Neuronal stem cell (in vitro differentiated cells): ENCODE results near the gene RELL1.

ENCODE experiments used
- DNase-seq: peaks from one replicate; pipeline ENCODE4 v3.0.0-alpha.2; 2013; ENCODE audit warnings: low spot score
- H2AFZ ChIP-seq: one replicate; pipeline ENCODE4 v1.6.1; 2013; ENCODE audit warnings: mild to moderate bottlenecking, low read length, inconsistent platforms
- H2AK5ac ChIP-seq: 2 replicates; pipeline ENCODE4 v1.6.1; 2013; ENCODE audit warnings: low read depth, mild to moderate bottlenecking, inconsistent platforms, low read length, moderate library complexity, mixed read lengths
- H2BK120ac ChIP-seq: 2 replicates; pipeline ENCODE4 v1.6.1; 2013; ENCODE audit warnings: low read depth, mild to moderate bottlenecking, inconsistent platforms, low read length, moderate library complexity, mixed read lengths
- H2BK12ac ChIP-seq: one replicate; pipeline ENCODE4 v1.6.1; 2013; ENCODE audit warnings: low read length, inconsistent platforms
- H2BK15ac ChIP-seq: 2 replicates; pipeline ENCODE4 v1.6.1; 2013; ENCODE audit warnings: mild to moderate bottlenecking, low read length, inconsistent platforms, mixed read lengths
- H2BK5ac ChIP-seq: one replicate; pipeline ENCODE4 v1.6.1; 2013; ENCODE audit warnings: inconsistent platforms, mild to moderate bottlenecking, low read length, moderate library complexity
- H3K14ac ChIP-seq: one replicate; pipeline ENCODE4 v1.6.1; 2013; ENCODE audit warnings: low read length, inconsistent platforms
- H3K18ac ChIP-seq: 2 replicates; pipeline ENCODE4 v1.6.1; 2013; ENCODE audit warnings: low read length, inconsistent platforms
- H3K23ac ChIP-seq: 2 replicates; pipeline ENCODE4 v1.6.1; 2013; ENCODE audit warnings: low read depth, mild to moderate bottlenecking, mixed read lengths, low read length, inconsistent platforms; ENCODE audit not compliant: poor library complexity
- H3K27ac ChIP-seq: replicated peaks from 3 replicates; pipeline ENCODE4 v1.5.1; 2013; ENCODE audit warnings: low read length, inconsistent platforms
- H3K27me3 ChIP-seq, 3 experiments: 2 replicates each; pipeline ENCODE4 v1.6.1; 2013; ENCODE audit warnings: low read length in 3 of 3, mild to moderate bottlenecking in 2 of 3, inconsistent platforms in 1 of 3, low read depth in 1 of 3, mixed read lengths in 1 of 3, moderate library complexity in 1 of 3; ENCODE audit not compliant: control insufficient read depth in 3 of 3, insufficient read depth in 3 of 3
- H3K36me3 ChIP-seq, 2 donors: replicated peaks in 1 of 2; 2 replicates each; pipeline ENCODE4 v1.6.1; 2013; ENCODE audit warnings: low read length in 2 of 2; ENCODE audit not compliant: control insufficient read depth in 2 of 2, insufficient read depth in 2 of 2
- H3K4ac ChIP-seq: 2 replicates; pipeline ENCODE4 v1.6.1; 2013; ENCODE audit warnings: inconsistent platforms, mild to moderate bottlenecking, low read length, moderate library complexity
- H3K4me1 ChIP-seq, 2 donors: 1 replicate in 1 of 2; 2 replicates in 1 of 2; pipeline ENCODE4 v1.6.1; 2013; ENCODE audit warnings: low read length in 2 of 2, low read depth in 1 of 2; ENCODE audit not compliant: control insufficient read depth in 2 of 2, insufficient read depth in 1 of 2
- H3K4me2 ChIP-seq: one replicate; pipeline ENCODE4 v1.6.1; 2013; ENCODE audit warnings: mild to moderate bottlenecking, low read length, inconsistent platforms; ENCODE audit not compliant: insufficient read depth, poor library complexity, severe bottlenecking
- H3K4me3 ChIP-seq, 2 donors: 2 replicates each; pipeline ENCODE4 v1.5.1; 2013; ENCODE audit warnings: low read length in 2 of 2, mild to moderate bottlenecking in 2 of 2, inconsistent platforms in 1 of 2, moderate library complexity in 1 of 2
- H3K79me1 ChIP-seq: one replicate; pipeline ENCODE4 v1.6.1; 2013; ENCODE audit warnings: low read depth, mild to moderate bottlenecking, inconsistent platforms, low read length, moderate library complexity
- H3K9ac ChIP-seq: one replicate; pipeline ENCODE4 v1.6.1; 2013; ENCODE audit warnings: mild to moderate bottlenecking, low read depth, low read length, inconsistent platforms; ENCODE audit not compliant: poor library complexity
- H3K9me3 ChIP-seq, 2 donors: replicated peaks in 1 of 2; 2 replicates each; pipeline versions ENCODE3 to v1.6.1; 2013; ENCODE audit warnings: low read length in 2 of 2, mild to moderate bottlenecking in 2 of 2, inconsistent platforms in 1 of 2, low read depth in 1 of 2, mixed read lengths in 1 of 2, moderate library complexity in 1 of 2; ENCODE audit not compliant: control insufficient read depth in 2 of 2, insufficient read depth in 1 of 2
- H4K8ac ChIP-seq: one replicate; pipeline ENCODE4 v1.6.1; 2013; ENCODE audit warnings: low read depth, mild to moderate bottlenecking, inconsistent platforms, low read length, moderate library complexity
- H4K91ac ChIP-seq: one replicate; pipeline ENCODE4 v1.6.1; 2013; ENCODE audit warnings: low read length, low read depth, mild to moderate bottlenecking, inconsistent platforms; ENCODE audit not compliant: poor library complexity
- WGBS, 2 donors: extraction: QIAGEN DNeasy Blood & Tissue Kit; methylation state at CpG; one replicate each; pipeline ENCODE4 v1.1.7; 2013; ENCODE audit warnings: missing lambda C conversion rate in 2 of 2, mixed read lengths in 1 of 2; ENCODE audit not compliant: insufficient read length in 2 of 2, insufficient replicate concordance in 1 of 2; ENCODE audit errors: extremely low coverage in 2 of 2; 5-methylcytosine and 5-hydroxymethylcytosine counted together

Gene RELL1

DNA sequence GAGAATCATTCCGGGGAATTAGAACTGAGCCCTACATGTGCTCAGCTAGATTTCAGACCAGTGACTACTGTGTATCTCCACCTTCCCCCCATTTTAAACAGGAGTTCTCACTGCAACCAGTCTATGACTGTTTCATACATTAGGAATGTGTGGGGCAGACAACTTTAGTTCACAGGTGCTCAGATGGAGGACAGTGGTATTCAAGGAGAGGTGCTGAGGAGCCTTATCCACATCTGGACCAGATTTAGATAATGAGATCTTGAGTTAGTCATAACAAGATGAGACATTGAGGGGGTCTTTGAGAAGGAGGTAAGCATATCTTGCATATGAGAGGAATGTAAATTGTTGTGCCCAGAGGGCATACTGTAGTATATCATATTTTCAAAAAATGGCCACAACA is 32.8 kb upstream of the RELL1 start:
- H2AFZ ChIP-seq = no peak overlapping the region
- H2AK5ac ChIP-seq = no peak overlapping the region
- no peak overlapping the region for H3K23ac ChIP-seq

GRCh38 chr4:37717576-37717975 is 31.4 kb upstream of the RELL1 start:
- no peak for DNase-seq
- H3K9me3 ChIP-seq = no peaks in the 10 kb centered on the region
- no peak overlapping the region for H3K9ac ChIP-seq
- no peaks in the 10 kb centered on the region for H3K27me3 ChIP-seq
- no peak overlapping the region for H3K14ac ChIP-seq
- H2BK5ac ChIP-seq = no peak overlapping the region
- H2BK15ac ChIP-seq = no peak overlapping the region
- no peak overlapping the region for H4K8ac ChIP-seq
- H2BK12ac ChIP-seq = no peak overlapping the region
- peaks cover 0 to 4% of the 10 kb centered on the region in 2 donors for H3K4me1 ChIP-seq
- no peak overlapping the region for H3K27ac ChIP-seq
- H2AK5ac ChIP-seq = no peak overlapping the region
- H2BK120ac ChIP-seq = no peak overlapping the region
- H2AFZ ChIP-seq = no peak overlapping the region
- no peaks in the 10 kb centered on the region for H3K36me3 ChIP-seq
- H3K18ac ChIP-seq = no peak overlapping the region
- H3K23ac ChIP-seq = no peak overlapping the region
- no peaks in the 10 kb centered on the region for H3K79me1 ChIP-seq
- no peak overlapping the region for H4K91ac ChIP-seq
- H3K4me2 ChIP-seq = no peak overlapping the region
- no peak overlapping the region for H3K4me3 ChIP-seq
- no peak overlapping the region for H3K4ac ChIP-seq
- no CpG with 5 or more reads among the region's 4 CpGs for WGBS, 2 donors

More for the DNA sequence above, 32.8 kb upstream of the RELL1 start:
- no peak overlapping the region for H4K8ac ChIP-seq
- no peaks in the 10 kb centered on the region for H3K36me3 ChIP-seq
- H3K79me1 ChIP-seq = no peaks in the 10 kb centered on the region
- H3K14ac ChIP-seq = no peak overlapping the region
- H3K4me1 ChIP-seq = peaks cover 0 to 4% of the 10 kb centered on the region in 2 donors
- DNase-seq = no peak
- no peak overlapping the region for H2BK5ac ChIP-seq
- no peak overlapping the region for H2BK120ac ChIP-seq
- H3K27ac ChIP-seq = no peak overlapping the region
- H3K9me3 ChIP-seq = no peaks in the 10 kb centered on the region
- H2BK12ac ChIP-seq = no peak overlapping the region
- H3K4ac ChIP-seq = no peak overlapping the region
- H3K4me3 ChIP-seq = no peak overlapping the region
- no peak overlapping the region for H4K91ac ChIP-seq
- no peak overlapping the region for H3K4me2 ChIP-seq
- H3K18ac ChIP-seq = no peak overlapping the region
- no peak overlapping the region for H3K9ac ChIP-seq
- WGBS, 2 donors = no CpG with 5 or more reads among the region's 1 CpG
- H2BK15ac ChIP-seq = no peak overlapping the region
- no peaks in the 10 kb centered on the region for H3K27me3 ChIP-seq

- H2BK120ac ChIP-seq = no peak overlapping the region
- no peak overlapping the region for H2BK15ac ChIP-seq
- H2AFZ ChIP-seq = no peak overlapping the region
- no peak overlapping the region for H3K4ac ChIP-seq
- no peak overlapping the region for H2BK5ac ChIP-seq
- H3K23ac ChIP-seq = no peak overlapping the region
- H3K9me3 ChIP-seq = no peaks in the 10 kb centered on the region
- H3K14ac ChIP-seq = no peak overlapping the region
- no peaks in the 10 kb centered on the region for H3K79me1 ChIP-seq
- no peaks in the 10 kb centered on the region for H3K36me3 ChIP-seq
- DNase-seq = no peak
- no peak overlapping the region for H2AK5ac ChIP-seq
- no peak overlapping the region for H3K4me2 ChIP-seq
- no peak overlapping the region for H4K91ac ChIP-seq
- no peak overlapping the region for H2BK12ac ChIP-seq
- H3K4me1 ChIP-seq = peaks cover 0 to 4% of the 10 kb centered on the region in 2 donors
- WGBS, 2 donors = no CpG with 5 or more reads among the region's 4 CpGs
- H3K27me3 ChIP-seq = no peaks in the 10 kb centered on the region
- H3K27ac ChIP-seq = no peak overlapping the region
- H3K18ac ChIP-seq = no peak overlapping the region
- no peak overlapping the region for H3K4me3 ChIP-seq
- H4K8ac ChIP-seq = no peak overlapping the region
- H3K9ac ChIP-seq = no peak overlapping the region
Observed at GRCh38 chr4:37715889-37716402, 29.8 kb upstream of the RELL1 start.

DNA sequence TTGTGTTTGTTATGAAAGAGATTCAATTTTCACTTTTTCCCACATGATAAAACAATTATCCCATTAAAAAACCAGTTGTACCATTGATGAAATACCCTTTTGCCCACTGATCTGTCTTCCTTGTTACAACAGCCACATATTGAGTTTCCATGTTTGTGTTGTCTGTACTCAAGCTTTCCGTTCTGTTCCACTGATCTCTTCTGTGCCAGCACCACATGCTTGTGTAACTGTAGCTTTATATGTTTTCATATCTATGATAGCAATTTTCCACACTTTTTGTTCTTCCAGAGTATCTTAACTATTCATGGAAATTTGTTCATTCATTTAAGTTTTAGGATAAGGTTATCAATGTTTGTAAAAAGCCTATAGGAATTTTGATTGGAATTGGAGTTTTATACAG is 24.3 kb upstream of the RELL1 start:
- H3K27me3 ChIP-seq = no peaks in the 10 kb centered on the region
- H2BK120ac ChIP-seq = no peak overlapping the region
- H2AFZ ChIP-seq = no peak overlapping the region
- H3K9me3 ChIP-seq = no peaks in the 10 kb centered on the region
- no peak overlapping the region for H2BK12ac ChIP-seq
- no peak overlapping the region for H3K4me3 ChIP-seq
- H4K91ac ChIP-seq = no peak overlapping the region
- no peak overlapping the region for H2BK15ac ChIP-seq
- no peak overlapping the region for H3K18ac ChIP-seq
- no peak overlapping the region for H2AK5ac ChIP-seq
- H3K9ac ChIP-seq = no peak overlapping the region
- H3K23ac ChIP-seq = no peak overlapping the region
- no peak overlapping the region for H3K4ac ChIP-seq
- no peak overlapping the region for H3K27ac ChIP-seq
- no peak overlapping the region for H2BK5ac ChIP-seq
- DNase-seq = no peak
- H3K14ac ChIP-seq = no peak overlapping the region
- no CpG with 5 or more reads among the region's 1 CpG for WGBS, 2 donors
- H3K79me1 ChIP-seq = no peaks in the 10 kb centered on the region
- no peaks in the 10 kb centered on the region for H3K4me1 ChIP-seq
- no peaks in the 10 kb centered on the region for H3K36me3 ChIP-seq
- H4K8ac ChIP-seq = no peak overlapping the region
- no peak overlapping the region for H3K4me2 ChIP-seq
